Measurements from ENCODE around the gene KLF13. TPM values are rescaled to one million over a fixed set of nuclear protein-coding genes. Genes with fewer than 3 reads are reported as not detected.

Gene KLF13
- total RNA-seq, 1 donor from 2014 or later: 26.9 TPM

DNA sequence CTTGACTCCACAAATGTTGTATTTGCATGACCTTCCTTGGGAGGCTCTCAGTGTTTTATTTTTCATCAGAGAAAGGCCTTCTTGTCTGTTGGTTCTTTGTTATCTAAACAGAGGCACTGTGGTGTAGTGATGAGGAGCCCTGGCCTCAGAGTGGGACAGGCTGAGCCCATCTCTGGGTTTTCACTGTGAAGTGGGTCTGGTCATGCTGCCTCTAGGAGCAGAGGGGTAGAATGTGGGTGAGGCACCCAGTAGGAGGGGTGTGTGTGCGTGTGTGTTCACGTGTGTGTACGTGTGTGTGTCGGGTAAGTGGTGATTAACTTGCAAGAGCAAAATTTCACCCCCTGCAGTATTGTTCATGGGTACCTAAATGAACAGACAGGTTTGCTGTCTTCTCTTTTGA is 14.4 kb downstream of the KLF13 start:
- DNase-seq (ENCODE audit: low spot score, unreplicated experiment): no peak
- no peaks in the 10 kb centered on the region for H3K36me3 Mint-ChIP-seq (ENCODE audit: insufficient read depth)
- no peaks in the 10 kb centered on the region for H3K27me3 Mint-ChIP-seq
- TF ChIP-seq, protein P1, sequence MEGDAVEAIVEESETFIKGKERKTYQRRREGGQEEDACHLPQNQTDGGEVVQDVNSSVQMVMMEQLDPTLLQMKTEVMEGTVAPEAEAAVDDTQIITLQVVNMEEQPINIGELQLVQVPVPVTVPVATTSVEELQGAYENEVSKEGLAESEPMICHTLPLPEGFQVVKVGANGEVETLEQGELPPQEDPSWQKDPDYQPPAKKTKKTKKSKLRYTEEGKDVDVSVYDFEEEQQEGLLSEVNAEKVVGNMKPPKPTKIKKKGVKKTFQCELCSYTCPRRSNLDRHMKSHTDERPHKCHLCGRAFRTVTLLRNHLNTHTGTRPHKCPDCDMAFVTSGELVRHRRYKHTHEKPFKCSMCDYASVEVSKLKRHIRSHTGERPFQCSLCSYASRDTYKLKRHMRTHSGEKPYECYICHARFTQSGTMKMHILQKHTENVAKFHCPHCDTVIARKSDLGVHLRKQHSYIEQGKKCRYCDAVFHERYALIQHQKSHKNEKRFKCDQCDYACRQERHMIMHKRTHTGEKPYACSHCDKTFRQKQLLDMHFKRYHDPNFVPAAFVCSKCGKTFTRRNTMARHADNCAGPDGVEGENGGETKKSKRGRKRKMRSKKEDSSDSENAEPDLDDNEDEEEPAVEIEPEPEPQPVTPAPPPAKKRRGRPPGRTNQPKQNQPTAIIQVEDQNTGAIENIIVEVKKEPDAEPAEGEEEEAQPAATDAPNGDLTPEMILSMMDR (IDR thresholded peaks at IDR 0.05; ENCODE audit: unreplicated experiment): no peak
- H3K9me3 Mint-ChIP-seq (ENCODE audit: low read depth): no peaks in the 10 kb centered on the region
- H3K27ac Mint-ChIP-seq: no peak overlapping the region
- H3K4me3 Mint-ChIP-seq (ENCODE audit: low read depth): no peak overlapping the region
- peaks cover 15% of the 10 kb centered on the region for H3K4me1 Mint-ChIP-seq (ENCODE audit: low read depth)

DNA sequence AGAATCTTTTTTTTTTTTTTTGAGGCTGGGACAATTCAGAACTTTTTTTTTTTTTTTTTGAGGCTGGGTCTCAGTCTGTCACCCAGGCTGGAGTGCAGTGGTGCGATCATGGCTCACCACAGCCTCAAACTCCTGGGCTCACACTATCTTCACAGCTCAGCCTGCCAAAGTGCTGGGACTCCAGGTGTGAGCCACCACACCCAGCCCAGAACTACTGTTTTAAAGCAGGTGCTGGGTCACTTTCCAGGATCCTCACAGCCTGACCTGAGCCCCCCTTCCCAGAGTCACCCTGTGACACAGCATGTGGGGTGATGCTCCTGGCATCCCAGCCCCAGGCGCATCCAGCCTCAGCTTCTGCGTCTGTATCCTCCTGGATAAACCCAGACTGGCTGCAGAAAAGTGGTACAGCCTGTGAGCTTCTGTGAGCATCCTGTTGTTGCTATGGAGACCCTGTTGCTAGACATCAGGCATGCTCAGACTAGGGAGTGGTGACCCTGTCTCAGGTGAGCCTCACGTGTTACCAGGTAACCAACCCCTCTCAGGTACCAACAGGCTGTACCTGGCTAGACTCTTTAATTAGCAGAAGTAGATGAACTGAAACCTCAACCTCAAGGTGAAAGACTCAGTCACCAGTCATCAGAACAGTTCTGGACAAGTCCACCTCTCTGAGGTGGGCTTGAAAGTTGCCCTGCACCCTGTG is 15.0 kb downstream of the KLF13 start:
- TF ChIP-seq, protein P1 (IDR thresholded peaks at IDR 0.05; ENCODE audit: unreplicated experiment): no peak
- H3K27me3 Mint-ChIP-seq: no peaks in the 10 kb centered on the region
- DNase-seq (ENCODE audit: low spot score, unreplicated experiment): no peak
- H3K27ac Mint-ChIP-seq: no peak overlapping the region
- no peak overlapping the region for H3K4me3 Mint-ChIP-seq (ENCODE audit: low read depth)
- no peaks in the 10 kb centered on the region for H3K9me3 Mint-ChIP-seq (ENCODE audit: low read depth)
- peaks cover 10% of the 10 kb centered on the region for H3K4me1 Mint-ChIP-seq (ENCODE audit: low read depth)
- no peaks in the 10 kb centered on the region for H3K36me3 Mint-ChIP-seq (ENCODE audit: insufficient read depth)

DNA sequence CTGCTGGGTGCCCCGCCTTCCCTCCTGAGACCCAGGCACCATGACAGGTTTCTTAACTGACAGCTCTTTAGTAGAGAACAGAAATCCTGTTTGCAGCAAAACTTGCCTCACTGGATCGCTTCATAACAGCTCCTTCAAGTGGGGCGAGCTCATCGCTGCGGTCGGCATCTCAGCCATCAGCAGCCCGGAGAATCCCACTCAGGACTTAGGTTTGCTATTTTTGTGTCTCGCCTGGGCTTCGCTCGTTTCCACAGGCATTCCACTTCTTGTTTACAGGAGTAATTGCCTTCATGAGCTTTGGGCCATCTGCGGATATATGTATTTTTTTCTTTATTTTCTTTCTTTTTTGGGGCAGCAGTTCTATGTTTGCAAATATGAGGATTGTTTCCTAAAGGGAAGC is 15.7 kb downstream of the KLF13 start:
- Mint-ChIP-seq H3K36me3 (ENCODE audit: insufficient read depth) (no peaks in the 10 kb centered on the region), H3K27me3 (no peaks in the 10 kb centered on the region), H3K27ac (no peak overlapping the region)

DNA sequence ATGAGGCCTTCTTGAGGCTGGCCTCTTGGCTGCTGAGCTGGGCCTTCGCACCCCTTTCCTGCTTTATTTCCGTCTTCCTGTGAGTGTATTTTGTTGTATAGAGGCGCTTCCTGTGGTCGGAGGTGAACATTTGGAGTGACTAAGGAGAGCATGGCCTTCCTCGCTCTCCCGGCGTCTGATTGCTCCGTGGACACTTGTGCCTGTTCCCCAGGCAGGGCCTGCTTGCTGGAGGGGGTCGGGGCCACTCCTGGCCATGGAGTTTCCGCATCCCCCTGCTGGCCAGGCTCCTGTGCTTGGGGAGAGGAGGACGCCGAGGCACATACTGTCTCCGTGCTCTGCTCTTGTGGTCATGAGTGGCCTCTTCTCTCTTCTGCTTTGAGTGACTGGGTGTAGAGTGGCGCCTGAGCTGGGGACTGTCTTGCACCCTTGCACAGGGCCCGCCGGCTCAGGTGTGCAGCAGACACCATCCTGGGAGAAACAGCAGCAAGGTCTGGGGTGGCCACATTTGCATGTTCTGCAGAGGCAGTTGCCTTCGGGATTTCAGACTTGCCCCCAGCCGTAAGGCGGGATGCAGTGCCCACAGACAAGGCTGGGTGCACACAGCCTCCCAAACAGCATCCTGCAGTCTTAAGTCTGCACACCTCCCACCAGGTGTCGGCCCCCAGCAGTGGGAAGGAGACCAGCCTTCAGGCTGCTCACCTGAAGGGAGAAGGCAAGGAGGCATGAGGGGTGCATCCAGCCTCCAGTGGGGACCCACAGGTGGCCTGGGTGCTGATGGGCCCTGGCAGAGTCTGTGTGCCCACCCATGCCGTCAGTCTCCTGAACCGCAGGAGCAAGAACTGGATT is 16.4 kb downstream of the KLF13 start:
- Mint-ChIP-seq H3K36me3 (ENCODE audit: insufficient read depth) (no peaks in the 10 kb centered on the region), H3K4me3 (ENCODE audit: low read depth) (no peak overlapping the region), H3K4me1 (ENCODE audit: low read depth) (peaks cover 9% of the 10 kb centered on the region), H3K9me3 (ENCODE audit: low read depth) (no peaks in the 10 kb centered on the region), H3K27ac (no peak overlapping the region), H3K27me3 (no peaks in the 10 kb centered on the region)
- TF ChIP-seq, protein P1 (IDR thresholded peaks at IDR 0.05; ENCODE audit: unreplicated experiment): no peak
- no peak for DNase-seq (ENCODE audit: low spot score, unreplicated experiment)

More for the DNA sequence above, 15.7 kb downstream of the KLF13 start:
- TF ChIP-seq, protein P1 (IDR thresholded peaks at IDR 0.05; ENCODE audit: unreplicated experiment): no peak
- H3K4me1 Mint-ChIP-seq (ENCODE audit: low read depth): peaks cover 9% of the 10 kb centered on the region
- H3K4me3 Mint-ChIP-seq (ENCODE audit: low read depth): no peak overlapping the region
- no peak for DNase-seq (ENCODE audit: low spot score, unreplicated experiment)
- no peaks in the 10 kb centered on the region for H3K9me3 Mint-ChIP-seq (ENCODE audit: low read depth)

DNA sequence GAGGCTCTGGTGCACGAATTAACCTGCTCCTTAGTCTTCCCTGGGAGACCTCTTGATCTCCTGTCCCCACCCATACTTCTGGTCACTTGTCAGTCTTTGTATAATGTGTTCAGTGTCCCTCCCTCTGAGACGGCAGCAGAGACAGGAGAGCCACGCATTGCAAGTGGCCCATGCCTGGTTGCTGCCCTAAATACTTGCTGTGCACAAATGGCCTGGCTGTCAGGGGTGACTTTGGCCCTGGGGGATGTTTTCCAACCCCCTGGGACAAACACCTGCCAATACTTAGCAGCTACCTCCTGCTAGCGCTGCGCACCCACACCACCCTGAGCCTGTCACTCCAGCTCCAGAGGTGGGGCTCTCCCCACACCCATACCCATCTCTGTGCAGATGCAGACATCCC is 17.2 kb downstream of the KLF13 start:
- H3K9me3 Mint-ChIP-seq (ENCODE audit: low read depth): no peaks in the 10 kb centered on the region
- no peak overlapping the region for H3K4me3 Mint-ChIP-seq (ENCODE audit: low read depth)
- no peaks in the 10 kb centered on the region for H3K36me3 Mint-ChIP-seq (ENCODE audit: insufficient read depth)
- peaks cover 6% of the 10 kb centered on the region for H3K4me1 Mint-ChIP-seq (ENCODE audit: low read depth)
- no peak for DNase-seq (ENCODE audit: low spot score, unreplicated experiment)
- no peaks in the 10 kb centered on the region for H3K27me3 Mint-ChIP-seq
- no peak overlapping the region for H3K27ac Mint-ChIP-seq
- TF ChIP-seq, protein P1 (IDR thresholded peaks at IDR 0.05; ENCODE audit: unreplicated experiment): no peak

All from progenitor cell of endocrine pancreas (in vitro differentiated cells).